Left kidney (tissue), 2 donors: Measurements from ENCODE around the gene STX4. TPM values are rescaled to one million over a fixed set of nuclear protein-coding genes. Genes with fewer than 3 reads are reported as not detected.
"Not testable (repeated sequence)": the region's sequence is repeated elsewhere in the genome, so short reads cannot be mapped to it uniquely, and the experiment has no call there.

Experiments used
- DNase-seq: peaks from one replicate; pipeline ENCODE4 v3.0.0-alpha.2; 2013
- polyA plus RNA-seq: library from polyadenylated mRNA; unstranded; fragments of 120-200 nt; gene quantifications from one replicate; pipeline ENCODE4 v1.2.1, GENCODE V29; 2013; ENCODE audit not compliant: insufficient read length

STX4 gene
- polyA plus RNA-seq, 1 donor, result 38.6 TPM

DNA sequence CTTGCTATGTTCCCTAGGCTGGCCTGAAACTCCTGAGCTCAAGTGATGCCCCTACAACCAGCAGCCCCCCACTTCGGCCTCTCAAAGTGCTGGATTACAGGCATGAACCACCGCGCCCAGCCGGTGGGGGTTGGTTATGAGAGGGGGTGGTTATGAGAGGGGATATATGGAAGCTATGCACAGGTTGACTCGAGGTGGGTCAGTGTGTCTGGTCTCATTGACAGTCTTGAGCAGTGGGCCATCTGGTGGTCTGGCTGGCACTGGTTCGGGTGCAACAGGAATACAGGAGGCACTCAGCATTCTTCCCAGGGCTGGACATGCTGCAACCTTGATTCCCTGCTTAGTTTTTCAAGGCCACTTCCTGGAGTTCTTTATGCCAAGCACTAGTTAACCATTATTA lies 17.3 kb upstream of the STX4 start:
- DNase-seq, result no peak

DNA sequence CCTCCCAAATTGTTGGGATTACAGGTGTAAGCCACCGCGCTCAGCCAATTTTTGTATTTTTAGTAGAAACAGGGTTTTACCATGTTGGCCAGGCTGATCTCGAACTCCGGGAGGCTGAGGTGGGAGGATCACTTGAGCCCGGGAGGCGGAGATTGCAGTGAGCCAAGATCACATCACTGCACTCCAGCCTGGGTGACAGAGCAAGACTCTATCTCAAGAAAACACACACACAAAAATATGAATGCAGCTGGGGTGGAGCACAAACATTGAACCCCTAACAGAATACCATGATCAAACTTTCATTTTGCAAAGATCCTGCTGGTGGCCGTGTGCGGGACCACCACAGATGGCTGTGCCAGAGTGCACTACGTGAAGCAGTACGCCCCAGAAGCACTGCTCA lies 15.6 kb upstream of the STX4 start:
- DNase-seq, result not testable (repeated sequence)

DNA sequence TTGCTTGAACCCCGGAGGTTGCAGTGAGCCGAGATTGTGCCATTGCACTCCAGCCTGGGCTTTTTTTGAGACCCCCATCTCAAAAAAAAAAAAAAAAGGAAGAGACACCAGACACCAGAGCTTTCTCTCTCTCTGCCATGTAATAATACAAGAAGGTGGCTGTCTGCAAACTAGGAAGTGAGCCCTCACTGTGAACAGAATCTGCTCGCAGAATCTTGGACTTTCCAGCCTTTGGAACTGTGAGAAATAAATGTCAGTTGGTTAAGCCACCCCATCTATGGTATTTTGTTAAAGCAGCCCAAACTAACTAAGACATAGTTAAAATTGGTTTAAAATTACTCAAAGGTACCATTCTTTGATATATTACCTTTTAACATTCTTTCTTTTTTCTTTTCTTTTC lies 12.8 kb upstream of the STX4 start:
- no peak for DNase-seq

DNA sequence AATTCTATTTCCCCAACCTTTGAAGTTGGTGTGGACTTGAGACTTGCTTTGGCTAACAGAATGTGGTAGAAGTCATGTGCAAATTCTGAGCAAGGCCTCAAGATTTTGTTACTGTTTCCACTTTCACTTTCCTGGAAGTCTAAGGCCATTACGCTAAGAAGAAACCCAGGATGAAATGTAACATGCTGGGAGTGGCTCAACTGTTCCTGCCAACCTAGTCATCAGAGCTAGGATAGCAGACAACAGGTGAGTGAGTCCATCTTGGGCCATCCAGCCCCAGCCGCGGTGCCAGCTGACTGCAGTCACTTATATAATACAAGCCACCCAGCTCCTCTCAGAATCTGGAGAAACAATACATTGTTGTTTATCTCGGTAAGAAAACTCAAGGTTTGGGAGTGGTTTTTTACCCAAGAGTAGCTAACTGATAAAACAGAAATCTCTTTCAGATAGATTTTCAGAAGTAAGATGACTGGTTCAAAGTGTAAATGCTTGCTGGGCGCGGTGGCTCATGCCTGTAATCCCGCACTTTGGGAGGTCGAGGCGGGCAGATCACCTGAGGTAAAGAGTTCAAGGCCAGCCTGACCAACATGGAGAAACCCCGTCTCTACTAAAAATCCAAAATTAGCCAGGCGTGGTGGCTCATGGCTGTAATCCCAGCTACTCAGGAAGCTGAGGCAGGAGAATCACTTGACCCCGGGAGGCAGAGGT lies 10.7 kb upstream of the STX4 start:
- DNase-seq, result no peak

DNA sequence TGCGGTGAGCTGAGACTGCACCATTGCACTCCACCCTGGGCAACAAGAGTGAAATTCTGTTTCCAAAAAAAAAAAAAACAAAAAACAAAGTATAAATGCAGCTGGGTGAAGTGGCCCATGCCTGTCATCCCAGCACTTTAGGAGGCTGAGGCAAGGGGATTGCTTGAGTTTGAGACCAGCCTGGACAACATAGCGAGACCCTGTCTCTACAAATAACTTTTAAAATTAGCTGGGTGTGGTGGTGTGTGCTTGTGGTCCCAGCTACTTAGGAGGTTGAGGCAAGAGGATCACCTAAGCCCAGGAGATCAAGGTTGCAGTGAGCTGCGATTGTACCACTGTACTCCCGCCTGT lies 10.1 kb upstream of the STX4 start:
- DNase-seq, result no peak

DNA sequence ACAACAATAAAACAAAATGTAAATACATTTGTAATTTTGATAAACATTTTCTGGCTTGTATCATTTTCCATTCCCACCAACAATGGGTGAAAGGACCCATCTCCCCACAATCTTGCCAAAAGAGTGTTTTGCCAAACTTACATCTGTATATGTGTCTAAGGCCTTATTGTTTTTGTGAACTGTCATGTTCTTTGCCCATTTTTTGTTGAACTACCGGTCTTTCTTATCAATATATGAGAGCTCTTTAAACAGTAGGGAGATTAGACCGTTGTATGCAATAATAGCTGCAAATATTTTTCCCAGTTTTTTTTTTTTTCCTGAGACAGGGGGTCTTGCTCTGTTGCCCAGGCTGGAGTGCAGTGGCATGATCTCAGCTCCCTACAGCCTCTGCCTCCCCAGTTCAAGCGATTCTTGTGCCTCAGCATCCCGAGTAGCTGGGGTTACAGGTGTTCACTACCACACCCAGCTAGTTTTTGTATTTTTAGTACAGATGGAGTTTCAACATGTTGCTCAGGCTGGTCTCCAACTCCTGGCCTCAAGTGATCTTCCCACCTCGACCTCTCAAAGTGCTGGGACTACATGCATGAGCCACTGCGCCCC lies 9.6 kb upstream of the STX4 start:
- DNase-seq, result no peak

DNA sequence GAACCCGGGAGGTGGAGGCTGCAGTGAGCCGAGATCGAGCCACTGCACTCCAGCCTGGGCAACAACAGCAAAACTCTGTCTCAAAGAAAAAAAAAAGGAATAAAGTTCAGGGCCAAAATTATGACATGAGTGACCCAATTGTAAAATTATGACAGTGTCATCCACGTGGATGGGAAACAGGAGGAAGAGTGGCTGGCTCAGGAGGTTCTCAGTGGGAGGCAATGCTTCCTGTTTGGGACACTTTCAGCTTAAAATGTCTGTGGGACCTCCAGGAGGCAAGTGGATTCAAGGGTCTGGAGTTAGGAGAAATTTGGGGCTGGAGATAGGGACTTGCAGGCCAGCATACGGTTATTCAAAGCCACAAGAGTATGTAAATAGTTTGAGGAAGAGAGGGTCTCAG lies 8.0 kb upstream of the STX4 start:
- no peak for DNase-seq

DNA sequence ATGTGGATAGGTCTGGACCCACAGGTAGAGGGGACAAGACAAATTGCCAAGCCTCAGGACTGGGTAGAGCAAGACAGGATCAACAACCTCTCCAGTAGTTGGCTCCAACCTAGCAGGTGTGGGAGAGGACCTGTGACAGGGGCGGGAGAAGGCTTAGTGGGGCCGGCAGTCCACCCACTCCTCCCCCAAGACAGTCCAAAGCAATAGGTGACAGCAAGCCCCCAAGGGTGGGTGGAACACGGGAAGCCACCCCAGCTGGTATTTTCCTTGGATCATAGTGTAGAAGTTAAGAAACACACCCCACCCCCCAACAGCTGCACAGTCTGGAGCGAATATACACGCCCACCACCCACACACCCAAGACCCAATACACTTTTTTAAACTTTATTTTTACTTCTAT lies 4.1 kb upstream of the STX4 start:
- no peak for DNase-seq

DNA sequence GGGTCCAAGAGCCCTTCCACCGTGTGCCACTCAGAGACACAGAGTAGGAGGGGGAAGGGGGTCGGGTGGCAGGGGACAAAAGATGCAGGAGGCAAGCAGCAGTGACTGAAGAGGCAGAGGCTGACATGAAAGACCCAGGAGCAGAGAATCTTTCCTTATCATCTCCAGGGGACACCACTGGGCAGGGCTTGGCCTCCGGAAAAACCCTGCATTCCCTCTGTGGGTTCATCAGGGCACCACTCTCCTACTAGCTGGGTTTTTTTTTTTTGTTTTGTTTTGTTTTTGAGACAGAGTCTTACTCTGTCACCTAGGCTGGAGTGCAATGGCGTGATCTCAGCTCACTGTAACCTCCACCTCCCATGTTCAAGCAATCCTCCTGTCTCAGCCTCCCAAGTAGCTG lies 2.1 kb upstream of the STX4 start:
- no peak for DNase-seq

DNA sequence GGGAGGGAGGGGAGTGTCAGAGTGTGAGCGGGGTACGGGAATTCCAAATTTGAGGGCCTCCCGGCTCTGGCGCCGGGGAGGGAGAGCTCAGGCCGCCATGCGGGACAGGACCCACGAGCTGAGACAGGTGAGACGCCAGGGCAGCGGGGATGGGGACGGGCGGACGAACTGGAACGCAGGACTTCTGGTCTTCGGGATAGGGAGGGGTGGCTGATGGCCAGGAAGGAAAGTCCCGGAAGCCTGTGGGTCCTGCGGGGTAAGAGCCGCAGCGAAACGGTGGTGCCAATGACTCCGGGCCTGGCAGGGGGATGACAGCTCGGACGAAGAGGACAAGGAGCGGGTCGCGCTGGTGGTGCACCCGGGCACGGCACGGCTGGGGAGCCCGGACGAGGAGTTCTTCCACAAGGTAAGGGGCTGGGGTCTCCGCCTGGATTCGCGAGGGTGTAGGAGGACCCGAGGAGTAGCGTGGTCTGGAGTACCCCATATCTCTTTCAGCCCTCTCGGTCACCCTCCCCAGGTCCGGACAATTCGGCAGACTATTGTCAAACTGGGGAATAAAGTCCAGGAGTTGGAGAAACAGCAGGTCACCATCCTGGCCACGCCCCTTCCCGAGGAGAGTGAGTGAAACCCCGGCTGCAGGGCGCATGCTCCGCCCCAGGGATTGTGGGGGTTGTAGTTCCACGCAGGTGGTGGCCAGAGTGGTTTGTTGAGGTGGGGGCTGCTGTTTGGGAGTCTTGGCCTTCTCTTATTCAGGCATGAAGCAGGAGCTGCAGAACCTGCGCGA lies 543 bp downstream of the STX4 start:
- peak; percentile 79 for DNase-seq

DNA sequence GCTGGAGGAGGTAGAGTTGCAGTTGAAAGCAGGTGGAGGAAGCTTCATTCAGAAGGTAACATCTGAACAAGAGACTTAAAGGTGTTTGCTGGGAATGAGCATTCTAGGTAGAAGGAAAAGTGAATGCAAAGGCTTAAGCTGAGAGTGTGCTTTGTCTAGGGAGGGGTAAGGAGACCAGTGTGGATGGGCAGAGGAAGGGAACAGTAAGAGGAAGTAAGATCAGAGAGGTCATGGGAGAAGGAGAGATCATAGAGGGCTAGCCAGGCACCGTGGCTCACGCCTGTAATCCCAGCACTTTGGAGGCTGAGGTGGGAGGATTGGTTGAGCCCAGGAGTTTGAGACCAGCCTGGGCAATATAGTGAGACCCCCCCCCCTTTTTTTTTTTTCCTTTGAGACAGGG lies 3.3 kb downstream of the STX4 start:
- no peak for DNase-seq

DNA sequence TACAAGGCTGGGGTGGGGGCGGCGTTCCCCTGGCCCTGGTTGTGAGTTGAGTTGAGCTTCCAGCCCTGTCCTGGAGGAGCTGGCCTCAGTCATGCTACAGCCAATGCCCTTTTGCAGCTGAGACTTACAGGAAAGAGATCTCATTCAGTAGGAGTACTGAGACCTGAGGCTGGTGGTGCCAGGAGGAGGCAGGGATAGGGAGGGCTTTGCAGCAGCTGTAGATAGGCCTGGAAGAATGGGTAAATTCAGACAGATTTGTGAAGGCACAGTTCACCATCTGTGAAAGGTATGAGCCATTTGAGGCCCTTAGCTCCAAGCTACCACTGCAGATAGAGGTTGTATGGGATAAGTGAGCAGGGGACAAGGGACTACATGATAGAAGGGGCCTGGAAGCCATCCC lies 5.6 kb downstream of the STX4 start:
- DNase-seq, result no peak

DNA sequence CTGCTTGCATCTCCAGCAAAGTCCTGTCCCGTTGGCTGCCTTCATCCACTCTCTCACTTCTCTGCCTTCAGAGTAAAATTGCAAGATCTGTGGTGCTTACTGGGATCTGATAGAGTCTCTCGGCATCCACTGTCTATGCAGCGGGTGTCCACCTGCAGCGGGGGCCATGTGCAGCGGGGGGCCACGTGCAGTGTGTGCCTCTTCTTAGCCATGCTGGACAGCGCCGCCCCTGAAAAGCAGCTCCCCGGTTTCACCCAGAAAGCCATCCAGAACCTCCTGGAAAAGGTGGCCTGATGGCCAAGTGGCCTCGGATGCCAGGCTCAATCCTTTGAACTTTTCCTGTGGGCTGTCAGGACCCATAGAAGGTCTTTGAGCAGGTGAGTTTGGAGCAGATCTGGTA lies 9.5 kb downstream of the STX4 start:
- no peak for DNase-seq

DNA sequence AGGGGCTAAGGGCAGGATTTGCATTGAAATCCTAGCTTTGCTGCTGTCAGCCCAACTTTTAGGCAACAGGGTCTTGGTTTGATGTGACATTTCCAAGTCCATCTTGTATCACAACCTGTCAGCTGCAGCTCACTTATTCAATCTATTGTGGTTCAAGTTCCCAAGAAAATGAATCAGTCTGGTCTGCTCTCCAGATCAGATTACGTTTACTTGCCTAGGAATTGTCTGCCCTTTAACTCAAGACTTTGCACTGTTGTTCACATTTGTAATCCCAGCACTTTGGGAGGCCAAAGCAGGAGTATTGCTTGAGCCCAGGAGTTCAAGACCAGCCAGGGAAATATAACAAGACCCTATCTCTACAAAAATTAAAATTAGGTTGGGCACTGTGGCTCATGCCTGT lies 10.0 kb downstream of the STX4 start:
- no peak for DNase-seq

DNA sequence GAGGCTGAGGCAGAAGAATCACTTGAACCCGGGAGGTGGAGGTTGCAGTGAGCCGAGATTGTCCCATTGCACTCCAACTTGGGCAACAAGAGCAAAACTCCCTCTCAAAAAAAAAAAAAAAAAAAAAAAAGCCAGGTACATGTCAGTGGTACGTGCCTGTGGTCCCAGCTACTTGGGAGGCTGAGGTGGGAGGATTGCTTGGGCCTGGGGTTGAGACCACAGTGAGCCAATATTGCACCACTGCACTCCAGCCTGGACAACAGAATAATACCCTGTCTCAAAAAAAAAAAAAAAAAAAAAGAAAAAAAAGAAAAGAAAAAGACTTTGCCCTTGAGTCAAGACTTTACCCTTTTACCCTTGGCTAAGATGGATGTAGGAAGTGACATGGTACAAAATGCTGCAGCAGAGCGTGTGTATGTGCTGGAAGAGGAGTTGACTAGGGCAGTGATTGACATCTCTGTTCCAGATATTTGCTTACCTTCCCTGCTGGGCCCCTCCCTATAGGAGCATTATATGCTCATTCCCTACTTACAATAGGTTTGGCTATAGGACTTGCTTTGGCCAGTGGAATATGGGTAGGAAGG lies 10.6 kb downstream of the STX4 start:
- no peak for DNase-seq

DNA sequence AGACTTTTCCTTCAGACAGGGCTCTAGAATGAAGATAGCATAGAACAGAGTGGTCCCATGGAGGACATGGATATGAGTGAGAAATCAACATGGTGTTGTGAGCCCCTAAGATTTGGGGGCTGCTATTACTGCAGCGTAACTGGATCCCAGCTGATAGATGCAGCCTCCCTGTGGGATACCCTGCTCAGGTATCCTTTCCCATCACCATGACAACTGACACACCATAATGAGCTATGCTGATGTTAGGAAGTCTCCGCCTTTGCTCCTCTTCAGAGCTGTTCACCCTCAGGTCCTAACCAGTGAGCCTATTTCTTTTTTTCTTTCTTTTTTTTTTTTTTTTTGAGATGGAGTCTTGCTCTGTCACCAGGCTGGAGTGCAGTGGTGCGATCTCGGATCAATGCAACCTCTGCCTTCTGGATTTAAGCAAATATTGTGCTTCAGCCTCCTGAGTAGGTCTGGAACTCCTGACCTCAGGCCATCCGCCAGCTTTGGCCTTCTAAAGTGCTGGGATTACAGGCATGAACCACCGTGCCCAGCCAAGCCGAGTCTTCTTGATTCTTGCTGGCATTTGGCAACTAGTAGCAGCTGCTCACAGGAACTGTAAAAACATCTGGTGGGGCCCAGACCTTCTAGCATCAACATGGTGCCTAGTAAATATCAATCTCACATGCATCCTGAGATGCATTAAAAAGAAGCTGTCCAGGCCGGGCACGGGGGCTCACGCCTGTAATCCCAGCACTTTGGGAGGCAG lies 17.1 kb downstream of the STX4 start:
- no peak for DNase-seq

DNA sequence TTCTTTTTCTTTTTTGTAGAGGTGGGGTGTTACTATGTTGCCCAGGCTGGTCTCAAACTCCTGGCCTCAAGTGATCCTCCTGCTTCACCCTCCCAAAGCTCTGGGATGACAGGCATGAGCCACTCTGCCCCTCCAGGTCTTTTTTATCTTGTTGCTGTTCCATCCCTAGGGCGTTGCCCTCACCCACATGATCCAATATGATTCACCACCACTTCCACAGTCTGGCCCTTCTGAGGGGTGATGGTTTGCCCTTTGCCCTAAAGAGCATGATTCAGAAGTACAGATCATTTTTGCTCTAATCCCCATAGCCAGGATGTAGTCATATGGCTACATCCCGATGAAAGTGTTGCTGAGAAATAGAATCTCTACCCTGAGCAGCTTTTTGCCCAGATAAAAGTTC lies 18.8 kb downstream of the STX4 start:
- DNase-seq, result no peak

DNA sequence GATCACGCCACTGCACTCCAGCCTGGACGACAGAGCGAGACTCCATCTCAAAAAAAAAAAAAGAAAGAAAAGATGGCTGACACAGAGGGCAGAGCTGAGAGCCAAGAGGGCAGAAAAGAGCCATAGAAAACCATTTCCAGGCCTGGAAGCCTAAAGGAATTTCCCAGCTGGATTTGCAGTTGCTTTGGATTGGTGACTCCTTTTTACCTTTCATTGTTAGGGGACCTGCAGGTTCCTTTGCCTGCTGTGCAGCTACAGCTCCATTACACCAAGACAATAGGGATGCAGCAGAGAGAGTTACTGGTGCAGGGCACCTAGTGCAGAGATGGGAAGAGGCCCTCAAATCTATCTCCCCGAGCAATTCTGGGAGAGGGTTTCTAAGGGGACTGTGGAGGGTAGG lies 22.3 kb downstream of the STX4 start:
- DNase-seq, result no peak

DNA sequence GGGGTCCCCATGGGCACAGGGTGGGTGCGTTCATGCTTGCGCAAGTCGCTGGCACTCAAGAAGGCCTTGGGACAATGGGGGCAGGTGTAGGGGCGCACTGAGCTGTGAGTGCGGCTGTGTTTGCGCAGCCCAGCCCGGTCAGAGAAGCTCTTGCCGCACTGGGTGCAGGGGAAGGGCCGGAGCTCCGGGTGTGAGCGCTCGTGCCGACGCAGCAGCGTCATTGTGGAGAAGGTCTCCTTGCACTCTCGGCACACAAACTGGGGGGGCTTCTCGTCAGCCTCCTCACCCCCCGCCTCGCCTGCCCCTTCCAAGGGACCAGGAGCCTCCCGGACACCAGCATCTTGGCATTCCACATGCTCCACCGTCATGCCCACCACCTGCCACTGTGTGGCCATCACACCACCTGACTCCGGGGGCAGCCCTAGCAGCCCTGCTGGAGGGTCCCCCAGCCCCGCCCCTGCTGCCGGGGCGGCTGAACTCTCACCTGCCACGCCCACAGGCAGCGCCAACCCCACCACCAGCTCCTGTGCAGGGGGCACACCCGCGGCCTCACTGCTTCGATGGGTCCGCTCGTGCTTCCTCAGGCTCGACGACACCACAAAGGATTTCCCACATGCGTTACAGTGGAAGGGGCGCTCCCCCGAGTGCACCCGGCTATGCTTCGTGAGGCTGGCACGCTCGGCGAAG lies 27.9 kb downstream of the STX4 start:
- no peak for DNase-seq

DNA sequence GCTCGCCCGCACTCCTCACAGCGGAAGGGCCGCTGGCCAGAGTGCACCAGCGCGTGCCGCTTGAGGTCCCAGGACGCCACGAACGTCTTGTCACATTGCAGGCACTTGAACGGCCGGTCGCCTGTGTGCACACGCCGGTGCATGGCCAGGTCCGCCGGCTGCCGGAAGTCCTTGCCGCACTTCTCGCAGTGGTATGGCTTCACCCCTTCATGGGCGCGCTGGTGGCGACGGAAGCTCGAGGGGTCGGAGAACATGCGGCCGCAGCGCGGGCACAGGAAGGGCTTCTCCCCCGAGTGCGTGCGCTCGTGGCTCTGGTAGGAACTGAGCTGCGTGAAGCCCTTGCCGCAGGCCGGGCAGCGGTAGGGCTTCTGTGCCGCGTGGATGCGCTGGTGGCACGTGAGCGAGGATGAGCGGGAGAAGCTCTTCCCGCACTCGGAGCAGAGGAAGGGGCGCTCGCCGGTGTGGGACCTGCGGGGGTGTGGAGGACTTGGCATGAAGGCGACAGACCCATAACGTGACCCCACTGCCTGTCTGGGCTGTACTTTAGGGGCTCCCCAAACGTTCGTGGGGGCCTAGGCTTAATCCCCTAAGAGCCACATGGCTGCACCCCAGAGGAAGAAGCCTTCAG lies 28.6 kb downstream of the STX4 start:
- DNase-seq, result no peak

DNA sequence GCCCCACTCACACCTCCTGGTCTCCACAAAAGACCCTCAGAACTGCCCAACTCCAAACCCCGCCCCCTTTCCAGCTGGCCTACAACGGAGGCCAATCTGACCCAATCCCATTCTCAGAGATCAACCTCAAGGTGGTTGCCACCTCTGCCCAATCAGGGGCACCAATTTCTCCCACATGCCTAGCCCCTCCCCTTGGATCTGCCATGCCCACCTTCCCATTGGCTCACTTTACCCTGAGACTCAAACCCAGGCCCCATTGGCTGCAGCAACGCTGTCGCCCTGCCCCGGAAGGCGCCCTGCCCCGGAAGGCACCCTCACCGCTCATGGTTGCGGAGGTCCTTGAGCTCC lies 30.1 kb downstream of the STX4 start:
- no peak for DNase-seq
